Measurements from ENCODE around the gene CD38.

CD38 gene

DNA sequence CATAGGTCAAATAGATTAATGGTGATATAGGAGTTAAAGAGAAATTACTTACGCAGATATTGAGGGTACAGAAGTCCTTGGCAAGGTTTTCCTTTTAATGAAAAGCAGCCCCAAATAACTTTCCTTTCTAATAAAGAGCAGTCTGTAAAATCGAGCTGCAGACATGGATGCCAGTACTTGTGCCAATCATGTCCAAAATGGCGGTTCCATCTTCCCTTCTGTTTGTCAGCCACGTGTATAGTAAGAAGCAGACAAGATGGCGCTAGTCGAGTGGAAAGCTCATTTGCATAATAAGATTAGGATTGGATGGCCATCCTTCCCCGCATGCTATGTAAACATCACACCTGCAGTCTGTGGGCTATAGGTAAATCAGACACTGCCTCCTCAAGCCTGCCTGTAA, 92.0 kb downstream of the CD38 start:
- DNase-seq: peak; percentile 17

DNA sequence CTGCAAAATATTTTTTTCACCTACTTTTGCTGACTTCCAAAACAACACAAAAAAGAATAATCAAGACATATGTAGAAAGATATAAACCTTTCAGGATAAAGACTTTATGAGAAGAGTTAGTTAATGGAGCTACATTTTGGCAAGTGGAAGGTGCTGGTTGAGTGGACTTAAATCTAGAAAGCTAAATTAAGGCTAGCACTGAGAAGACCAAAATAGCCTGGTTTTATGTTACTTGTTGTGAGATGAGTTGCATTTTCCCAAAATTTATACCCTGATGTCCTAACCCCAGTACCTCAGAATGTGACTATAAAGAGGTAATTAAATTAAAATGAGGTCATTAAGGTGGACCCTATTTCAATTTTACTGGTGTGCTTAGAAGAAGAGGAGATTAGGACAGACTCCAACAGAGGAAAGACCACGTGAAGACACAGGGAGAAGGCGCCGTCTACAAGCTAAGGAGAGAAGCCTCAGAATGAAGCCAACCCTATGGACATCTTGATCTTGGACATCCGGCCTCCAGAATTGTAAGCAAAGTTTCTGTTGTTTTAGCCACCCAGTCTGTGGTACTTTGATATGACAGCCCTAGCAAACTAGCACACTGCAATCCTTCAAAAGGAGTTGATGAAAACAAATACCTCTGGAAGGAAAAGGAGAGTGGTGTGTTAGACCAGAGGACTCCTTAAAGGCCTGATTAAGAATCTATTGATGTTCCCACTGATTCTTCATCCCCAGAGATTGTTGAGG, 93.0 kb downstream of the CD38 start:
- DNase-seq: no peak

DNA sequence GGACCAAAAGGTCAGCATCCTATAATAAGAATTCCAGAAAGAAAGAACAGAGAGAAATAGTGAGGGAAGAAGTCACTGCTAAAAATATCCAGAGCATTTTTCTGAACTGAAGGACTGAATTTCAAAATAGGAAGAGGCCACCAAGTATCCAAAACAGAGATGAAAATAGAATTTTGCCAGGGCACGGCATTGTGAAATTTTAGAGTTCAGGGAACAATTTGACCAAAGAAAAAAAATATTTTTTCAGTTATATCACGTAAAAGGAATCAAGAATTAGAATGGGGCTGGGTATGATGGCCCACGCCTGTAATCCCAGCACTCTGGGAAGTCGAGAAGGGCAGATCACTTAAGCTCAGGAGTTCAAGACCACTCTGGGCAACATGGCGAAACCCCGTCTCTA, 95.0 kb downstream of the CD38 start:
- DNase-seq: no peak

DNA sequence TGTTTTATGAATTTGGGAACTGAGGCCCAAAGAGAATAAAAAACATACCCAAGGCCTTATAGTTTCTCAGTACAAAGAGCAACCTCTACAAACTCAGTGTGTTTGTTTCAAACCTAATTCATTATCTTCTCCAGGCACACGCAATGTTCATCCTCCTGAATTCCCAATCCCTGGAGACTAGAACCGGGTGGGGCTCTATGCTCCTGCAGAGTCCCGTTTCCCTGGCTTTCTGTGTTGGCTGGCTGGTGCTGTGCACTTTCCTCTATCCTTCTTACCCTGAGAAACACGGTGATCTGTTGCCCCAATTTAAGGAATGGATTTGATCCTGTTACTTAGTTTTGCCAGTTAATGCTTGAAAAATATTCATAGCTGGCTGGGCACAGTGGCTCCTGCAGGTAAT, 96.5 kb downstream of the CD38 start:
- DNase-seq: no peak

DNA sequence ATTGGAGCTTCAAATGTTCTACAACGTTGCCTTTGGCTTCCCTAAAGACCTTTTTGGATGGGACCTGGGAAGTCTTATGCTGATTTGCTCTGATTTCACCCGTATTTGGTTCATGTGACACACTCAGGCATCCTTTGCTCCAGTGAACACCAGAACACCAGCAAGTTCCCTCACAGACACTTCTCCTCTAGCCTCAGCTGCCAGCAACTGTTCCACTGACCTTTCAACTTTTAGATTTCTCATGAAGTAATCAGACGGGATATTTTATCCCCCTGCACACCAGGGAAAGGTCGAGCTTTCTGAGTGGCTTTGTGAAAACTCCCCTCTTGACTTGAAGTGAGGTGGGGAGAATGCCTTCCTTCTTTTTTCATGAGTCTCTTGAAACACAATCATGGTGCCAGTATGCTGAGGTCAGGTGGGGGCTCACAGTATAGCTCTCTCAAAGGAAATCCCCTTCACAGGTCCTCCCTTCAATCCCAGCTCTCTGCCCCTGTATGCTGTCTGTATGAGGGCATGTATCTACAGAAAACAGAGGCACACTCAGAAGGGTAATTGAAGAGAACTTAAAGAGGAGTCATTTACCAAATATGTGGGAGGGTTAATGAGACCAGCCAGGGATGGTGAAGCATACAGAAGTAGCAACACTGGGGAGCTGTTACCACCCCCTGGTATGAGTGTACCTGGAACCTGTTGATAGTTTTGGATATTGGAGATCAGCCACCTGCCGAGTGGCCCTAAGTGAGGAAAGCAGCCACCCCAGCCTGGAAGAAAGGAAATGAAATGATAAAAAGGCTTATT, 97.7 kb downstream of the CD38 start:
- DNase-seq: no peak

DNA sequence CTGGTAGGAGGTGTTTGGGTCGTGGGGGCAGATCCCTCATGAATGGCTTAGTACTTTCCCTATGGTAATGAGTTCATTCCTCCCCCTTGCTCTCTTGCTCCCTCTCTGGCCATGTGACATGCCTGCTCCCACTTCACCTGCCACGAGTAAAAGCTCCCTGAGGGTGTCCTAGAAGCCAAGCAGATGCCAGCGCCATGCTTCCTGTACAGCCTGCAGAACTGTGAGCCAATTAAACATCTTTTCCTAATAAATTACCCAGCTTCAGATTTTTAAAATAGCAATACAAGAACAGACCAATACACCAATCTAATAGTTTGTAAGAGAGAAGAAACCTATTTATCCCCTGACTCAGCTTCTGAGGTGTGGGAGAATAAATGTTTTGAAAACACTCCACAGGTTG, 99.9 kb downstream of the CD38 start:
- DNase-seq: no peak

DNA sequence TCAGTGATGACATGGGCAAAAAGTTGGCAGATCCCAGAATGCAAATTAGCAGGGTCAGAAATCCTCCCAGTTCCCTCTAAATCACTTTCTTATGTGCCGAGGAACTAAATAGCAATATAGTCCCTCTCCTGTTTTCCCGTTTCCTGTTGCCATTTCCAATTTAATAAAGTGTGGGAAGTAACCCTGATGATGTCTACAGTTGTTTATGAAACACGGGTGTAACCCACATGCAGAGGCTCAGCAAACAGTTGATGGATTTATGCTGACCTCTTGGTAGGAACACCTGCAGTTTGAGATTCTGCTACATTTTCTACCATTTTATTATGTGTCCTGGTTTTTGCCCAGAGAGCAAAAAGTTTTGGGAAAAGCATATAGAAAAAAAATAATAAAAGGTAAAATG, 103.7 kb downstream of the CD38 start:
- DNase-seq: no peak

DNA sequence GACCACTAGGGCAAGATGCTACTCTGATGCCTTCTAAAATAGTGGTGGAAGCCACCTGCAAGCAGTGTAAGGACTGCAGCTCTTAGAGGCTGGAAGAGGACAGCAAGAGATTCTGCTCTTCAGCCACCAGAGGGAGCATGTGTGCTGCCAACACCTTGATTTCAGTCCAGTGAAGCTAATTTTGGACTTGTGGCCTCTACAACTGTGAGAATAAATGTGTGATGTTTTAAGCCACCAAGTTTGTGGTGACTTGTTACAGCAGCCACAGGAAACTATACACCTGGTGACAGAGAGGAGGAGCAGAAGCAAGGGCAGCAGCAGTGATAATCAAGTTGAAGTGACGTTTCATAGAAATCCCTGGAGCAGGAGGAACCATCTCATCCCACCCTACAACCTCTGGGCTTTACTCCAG, 104.6 kb downstream of the CD38 start:
- peak; percentile 53 for DNase-seq

DNA sequence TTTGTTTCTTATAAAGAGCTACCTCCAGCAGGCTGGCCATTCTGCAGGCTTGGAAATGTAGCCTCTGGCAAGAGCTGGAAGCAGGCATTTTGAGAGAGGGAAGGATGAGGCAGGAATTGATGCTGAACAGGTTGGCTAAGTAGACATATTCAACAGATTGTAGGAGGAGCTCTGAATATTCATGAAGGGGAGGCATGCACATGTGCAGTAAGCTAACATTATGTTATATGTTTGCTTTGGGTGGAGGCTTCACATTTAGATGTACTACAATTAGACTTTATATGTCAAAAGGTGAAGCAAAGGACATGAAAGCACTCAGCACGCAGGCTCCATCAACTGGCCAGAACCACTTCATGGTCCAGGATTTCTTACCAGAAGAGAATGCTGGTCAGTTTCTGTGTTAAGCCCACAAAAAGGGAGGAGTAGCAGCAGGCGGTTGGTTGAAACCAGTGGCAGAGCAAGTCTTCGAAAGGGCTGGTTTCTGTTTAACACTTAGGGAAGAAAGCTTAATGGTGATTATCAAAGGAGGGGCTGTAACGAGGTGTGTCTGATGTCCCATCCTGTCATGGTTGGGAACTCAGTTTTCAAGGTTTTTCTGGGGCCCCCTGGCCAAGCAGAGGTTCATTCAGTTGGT, 105.6 kb downstream of the CD38 start:
- no peak for DNase-seq

DNA sequence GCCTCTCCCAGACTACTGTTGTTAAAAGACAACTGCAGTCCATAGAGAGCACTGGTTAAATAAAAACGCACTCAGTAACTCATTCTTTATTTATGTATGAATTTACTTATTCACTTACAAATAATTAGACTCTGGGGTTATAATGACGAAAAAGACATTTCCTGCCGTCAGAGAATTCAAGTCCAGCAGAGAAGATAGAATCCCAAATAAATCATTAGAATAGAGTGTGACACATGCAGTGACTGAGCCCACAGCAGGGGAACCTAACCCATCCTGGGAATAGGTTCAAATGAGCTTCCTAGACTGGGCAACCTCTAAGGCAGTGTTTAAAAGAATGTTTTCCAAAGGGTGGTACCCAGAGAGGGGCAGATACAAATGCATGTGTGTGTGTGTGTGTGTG, 106.5 kb downstream of the CD38 start:
- DNase-seq: no peak

DNA sequence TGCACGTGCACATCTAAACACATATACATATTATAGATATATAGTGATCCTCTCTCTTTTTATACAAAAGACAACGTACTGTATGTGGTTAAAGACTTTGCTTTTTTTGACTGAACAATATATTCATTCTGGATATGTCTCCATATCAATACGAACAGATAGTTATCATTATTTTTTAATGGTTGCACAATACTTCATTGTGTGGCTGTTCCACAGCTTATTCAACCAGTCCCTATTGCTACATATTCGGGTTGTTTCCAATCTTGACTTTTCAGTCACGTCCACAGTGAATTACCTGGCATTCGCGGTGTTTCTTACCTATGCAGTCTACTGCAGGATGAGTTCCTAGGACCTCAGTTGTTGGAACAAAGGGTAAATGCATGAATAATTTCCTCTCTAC, 107.3 kb downstream of the CD38 start:
- DNase-seq: no peak

DNA sequence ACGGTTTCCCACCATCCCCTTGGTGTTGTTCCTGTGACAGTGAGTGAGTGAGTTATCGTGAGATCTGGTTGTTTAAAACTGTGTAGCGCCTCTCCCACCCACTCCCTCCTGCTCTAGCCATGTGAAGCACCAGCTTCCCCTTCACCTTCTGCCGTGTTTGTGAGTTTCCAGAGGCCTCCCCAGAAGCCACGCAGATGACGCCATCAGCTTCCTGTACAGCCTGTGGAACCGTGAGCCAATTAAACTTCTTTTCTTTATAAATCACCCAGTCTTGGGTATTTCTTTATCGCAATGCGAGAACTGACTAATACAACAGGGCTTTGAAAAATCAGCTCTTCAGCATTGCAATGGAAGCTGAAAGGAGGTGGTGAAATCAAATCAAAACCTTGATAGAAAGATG, 110.4 kb downstream of the CD38 start:
- DNase-seq: no peak

DNA sequence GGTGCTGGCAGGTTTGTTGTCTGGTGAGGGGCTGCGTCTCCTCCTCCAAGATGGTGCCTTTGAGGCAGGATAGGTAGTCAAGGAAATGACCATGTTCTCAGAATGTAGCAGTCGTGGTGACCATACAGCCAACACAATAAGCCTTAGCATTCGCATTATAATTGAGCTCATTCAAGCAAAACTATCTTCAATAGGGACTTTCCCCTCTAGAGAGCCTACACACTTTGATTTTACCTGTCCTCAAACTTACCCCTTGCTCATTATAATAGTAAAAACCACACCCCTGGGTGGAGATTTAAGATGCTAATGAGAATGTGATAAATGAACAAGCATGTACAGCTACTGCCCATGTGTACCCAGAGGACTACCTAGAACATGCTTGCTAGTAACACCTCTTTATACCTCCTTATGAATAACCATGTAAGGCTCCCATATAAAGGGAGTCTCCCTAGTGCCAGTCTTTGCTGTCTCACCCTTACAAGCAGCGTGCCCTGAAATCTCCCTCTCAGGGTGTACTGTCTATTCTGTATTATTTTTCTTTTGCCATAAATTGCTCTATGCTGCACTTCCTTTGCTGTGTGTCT, 112.2 kb downstream of the CD38 start:
- DNase-seq: no peak

DNA sequence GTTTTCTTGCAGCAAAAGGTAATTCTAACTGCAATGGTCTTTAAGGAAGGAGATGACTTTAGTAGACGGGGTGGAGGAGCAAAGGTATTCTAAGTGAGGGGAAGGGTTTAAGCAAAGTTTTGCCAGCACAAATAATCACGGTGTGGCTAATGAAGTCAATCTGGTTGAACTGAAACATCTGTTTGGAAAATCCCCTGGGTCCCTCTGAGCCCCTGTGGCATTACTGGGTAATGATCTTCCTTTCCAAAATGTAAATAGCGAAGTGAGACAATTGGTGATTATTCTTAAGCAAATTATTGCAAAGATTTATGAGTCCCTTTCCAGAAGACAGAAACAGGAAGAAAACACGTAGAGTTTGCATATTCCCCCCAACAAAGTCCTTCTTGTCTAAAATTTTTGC, 113.2 kb downstream of the CD38 start:
- DNase-seq: no peak

DNA sequence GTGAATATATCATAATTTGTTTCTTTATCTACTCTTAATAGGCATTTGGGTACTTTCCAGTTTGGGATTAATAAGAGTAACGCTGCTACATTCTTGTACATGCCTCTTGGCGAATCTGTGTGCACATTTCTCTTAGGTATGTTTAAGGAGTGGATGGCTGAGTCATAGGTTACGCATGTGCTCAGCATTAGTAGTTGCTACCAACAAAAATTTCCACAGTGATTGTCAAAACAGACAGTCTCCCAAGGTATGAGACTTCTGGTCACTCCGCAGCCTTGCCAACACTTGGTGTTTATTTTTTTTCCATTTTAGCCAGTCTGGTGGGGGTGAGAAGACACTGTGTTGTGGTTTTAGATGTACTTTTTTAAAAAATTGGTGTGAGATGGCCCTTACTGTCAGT, 115.8 kb downstream of the CD38 start:
- no peak for DNase-seq

DNA sequence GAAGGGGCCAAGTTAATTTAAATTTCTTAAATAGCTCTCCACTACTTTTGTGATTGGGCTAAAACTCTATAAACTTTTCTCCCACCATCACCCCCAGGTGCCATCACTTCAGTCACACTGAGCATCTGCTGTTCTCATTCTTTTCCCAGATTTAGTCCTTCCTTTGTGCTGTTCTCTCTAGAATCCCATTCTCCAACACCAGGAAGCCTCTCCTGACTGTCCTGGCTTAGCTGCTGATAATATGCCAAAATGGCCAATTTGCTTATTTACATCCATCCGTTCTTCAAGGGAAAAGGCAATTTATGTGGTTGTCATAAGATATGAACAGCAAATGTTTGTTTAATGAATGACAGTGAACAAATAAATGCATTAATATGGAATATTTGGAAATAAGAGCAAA, 116.3 kb downstream of the CD38 start:
- no peak for DNase-seq

DNA sequence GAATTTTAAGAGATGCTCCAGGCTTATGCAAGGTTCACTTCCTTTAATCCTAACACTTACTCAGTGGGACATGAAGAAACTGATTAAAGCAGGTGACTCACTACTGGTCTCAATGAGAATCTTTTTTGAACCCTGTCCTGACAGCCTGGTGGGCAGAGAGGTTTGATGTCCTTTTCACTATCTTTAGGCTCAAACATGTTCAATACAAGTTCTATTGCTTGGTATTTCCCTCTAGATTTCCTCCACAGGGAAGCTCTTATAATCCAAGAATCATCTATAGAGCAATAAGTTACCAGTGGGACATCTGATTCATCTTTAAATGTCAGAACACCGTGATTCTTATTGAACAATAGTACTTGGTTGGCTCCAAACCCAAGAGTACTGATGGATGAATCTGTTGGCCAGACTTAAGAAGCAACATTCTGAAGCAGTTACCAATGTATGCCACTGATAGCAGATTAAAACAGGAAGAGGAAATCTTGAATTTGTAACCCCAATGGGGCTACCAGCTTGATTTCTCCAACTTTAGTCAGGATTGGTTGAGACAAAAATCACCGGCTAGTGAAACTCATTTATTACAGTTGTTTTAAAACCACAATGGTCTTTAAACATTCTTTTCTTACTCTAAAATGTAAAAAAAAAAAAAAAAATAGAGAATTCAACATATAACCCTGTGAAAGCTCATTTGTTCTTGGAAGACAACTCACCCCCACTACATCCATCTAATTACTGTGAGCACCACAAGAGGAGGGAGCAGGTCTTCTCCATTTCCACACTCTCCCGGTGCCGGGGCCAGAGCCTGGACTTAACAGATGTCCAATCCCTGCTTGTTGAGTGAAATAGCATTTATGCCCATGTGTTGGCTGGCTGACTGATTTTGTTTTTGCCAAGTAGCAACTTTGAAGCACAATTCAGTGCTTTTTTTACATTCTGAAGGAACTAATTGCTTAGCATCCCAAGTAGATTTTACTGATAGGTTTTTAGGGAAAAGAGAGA, 117.1 kb downstream of the CD38 start:
- DNase-seq: no peak

DNA sequence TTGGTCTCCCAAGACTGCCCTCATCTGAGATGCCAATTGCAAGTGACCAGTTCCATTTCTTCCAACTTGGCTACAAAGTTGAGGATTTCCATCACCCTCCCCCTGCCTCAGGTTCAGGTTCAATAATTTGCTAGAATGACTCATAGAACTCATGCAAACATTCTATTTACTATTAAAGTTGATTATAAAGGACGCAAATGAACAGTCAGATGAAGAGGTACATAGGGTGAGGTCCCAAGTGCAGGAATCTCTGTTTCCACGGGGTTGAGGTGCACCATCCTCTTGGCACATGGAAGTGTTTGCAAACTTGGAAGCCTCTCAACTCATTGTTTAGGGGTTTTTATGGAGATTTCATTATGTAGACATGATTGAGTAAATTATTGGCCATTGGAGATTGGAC, 119.4 kb downstream of the CD38 start:
- no peak for DNase-seq

DNA sequence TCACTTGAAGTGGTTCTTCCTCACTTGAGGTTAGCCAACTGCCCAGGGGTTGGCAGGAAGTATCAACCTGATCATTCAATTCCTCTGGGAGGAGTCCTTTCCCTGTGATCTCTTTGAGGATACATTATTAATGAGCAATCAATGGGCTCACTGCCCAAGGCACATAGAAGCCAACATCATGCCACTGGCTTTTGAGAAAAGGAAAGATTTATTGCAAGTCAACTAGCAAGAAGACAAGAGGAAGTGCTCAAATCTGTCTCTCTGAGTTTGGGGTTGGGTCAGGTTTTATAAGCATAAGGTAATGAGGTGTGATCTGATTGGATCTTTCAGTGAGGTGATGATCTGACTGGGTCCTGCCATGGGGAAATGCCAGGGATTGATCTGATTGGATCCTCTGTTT, 120.8 kb downstream of the CD38 start:
- DNase-seq: no peak

DNA sequence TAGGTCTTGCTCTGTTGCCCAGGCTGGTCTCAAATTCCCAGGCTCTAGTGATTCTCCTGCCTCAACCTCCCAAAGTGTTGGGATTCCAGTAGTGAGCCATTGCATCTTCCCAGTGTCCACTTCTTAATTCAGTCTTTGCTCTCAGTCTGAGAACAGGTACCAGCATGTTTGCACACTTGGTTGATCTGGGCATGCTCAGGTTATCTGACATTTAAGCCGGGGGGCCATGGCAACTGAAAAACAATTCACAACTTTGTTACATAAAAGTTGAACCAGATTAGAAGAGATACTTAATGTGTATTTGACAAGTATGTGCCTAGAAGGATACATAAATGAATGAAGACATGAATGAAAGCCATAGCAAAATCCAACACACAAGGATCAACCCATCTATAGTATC, 121.4 kb downstream of the CD38 start:
- DNase-seq: no peak

DNA sequence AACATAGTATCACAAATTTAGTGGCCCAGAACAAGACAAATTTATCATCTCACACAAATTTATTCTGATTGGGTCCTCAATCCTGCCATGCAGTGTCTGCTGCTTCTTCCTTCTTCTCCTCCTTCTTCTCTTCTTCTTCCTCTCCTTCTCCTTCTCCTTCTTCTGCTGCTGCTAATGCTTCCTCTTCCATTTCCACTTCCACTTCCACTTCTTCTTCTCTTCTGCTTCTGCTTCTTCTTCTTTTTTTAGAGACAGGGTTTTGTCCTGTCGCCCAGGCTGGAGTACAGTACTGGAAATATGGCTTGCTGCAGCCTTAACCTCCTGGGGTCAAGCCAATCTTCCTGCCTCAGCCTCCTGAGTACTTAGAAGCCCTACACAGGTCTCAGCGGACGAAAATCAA, 122.9 kb downstream of the CD38 start:
- DNase-seq: no peak

DNA sequence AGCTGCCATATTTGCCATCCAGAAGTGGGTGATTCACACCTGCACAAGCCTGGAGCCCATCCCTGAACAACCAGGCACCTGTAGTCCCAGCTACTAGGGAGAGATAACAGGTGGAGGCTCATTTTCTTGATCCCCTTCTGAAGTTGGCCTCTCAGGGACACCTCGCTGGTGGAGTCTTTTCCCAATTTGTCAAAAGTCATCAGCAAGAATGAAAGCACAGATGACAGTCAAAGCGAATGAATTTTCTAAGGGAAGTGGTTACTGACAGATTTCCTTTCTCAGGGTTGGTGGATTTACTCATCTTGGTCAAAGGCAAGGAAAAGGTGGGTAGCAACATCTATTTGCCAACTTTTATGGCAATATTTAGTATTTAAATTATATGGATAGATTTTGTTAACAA, 123.9 kb downstream of the CD38 start:
- DNase-seq: no peak

DNA sequence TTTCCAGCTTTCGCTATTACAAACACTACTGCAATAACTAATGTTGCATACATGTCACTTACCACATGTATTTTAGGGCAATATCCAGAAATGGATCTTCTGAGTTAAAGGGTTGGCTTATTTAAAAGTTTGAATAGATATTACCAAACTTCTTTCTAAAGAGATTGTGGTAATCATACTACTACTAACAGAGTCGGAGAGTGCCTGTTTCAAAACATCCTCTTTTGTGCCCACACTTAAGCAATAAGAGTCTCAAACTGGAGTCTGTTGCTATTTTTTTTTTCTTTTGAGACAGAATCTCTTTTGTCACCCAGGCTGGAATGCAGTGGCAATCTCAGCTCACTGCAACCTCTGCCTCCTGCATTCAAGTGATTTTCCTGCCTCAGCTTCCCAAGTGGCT, 124.6 kb downstream of the CD38 start:
- no peak for DNase-seq

Measured in COR-L47 (cell line).